ENCODE data around the gene FSTL5. TPM values are rescaled to one million over a fixed set of nuclear protein-coding genes. Genes with fewer than 3 reads are reported as not detected.

FSTL5 gene
- total RNA-seq, 4 donors from 2014 or later = not detected

GRCh38 chr4:161817914-161818313 is 345.9 kb downstream of the FSTL5 start:
- intact Hi-C loops (cut with DNase I) = no loop called here
- H3K4me1 ChIP-seq = no peaks in the 10 kb centered on the region
- DNase-seq = no peak
- H3K36me3 ChIP-seq = no peaks in the 10 kb centered on the region
- 63 to 67% methylated on average over 10 of the region's 11 CpGs for WGBS, 2 donors
- no peaks in the 10 kb centered on the region for H3K27me3 ChIP-seq
- H3K9me3 ChIP-seq = peaks cover 0 to 16% (median 4%) of the 10 kb centered on the region in 3 donors
- H3K4me3 ChIP-seq = no peak overlapping the region
- no peak for TF ChIP-seq POLR2A (IDR thresholded peaks at IDR 0.05)
- no peak for TF ChIP-seq CTCF (IDR thresholded peaks at IDR 0.05)
- no peak overlapping the region for H3K27ac ChIP-seq

- Histone ChIP-seq H3K27me3 (no peaks in the 10 kb centered on the region), H3K4me3 (no peak overlapping the region), H3K27ac (no peak overlapping the region), H3K36me3 (no peaks in the 10 kb centered on the region), H3K4me1 (no peaks in the 10 kb centered on the region), H3K9me3 (peaks cover 0 to 8% (median 0%) of the 10 kb centered on the region in 3 donors)
- intact Hi-C loops (cut with DNase I) = no loop called here
- WGBS, 2 donors = 83 to 85% methylated on average over 1 of the region's 1 CpG
- no peak for DNase-seq
- TF ChIP-seq POLR2A (IDR thresholded peaks at IDR 0.05) (no peak), CTCF (IDR thresholded peaks at IDR 0.05) (no peak)
These were observed 346.8 kb downstream of the FSTL5 start for GRCh38 chr4:161816958-161817357.

- Histone ChIP-seq H3K27ac (no peak overlapping the region), H3K4me3 (no peak overlapping the region), H3K36me3 (no peaks in the 10 kb centered on the region), H3K4me1 (no peaks in the 10 kb centered on the region), H3K9me3 (peaks cover 0 to 8% (median 0%) of the 10 kb centered on the region in 3 donors), H3K27me3 (no peaks in the 10 kb centered on the region)
- no peak for DNase-seq
- TF ChIP-seq CTCF (IDR thresholded peaks at IDR 0.05) (no peak), POLR2A (IDR thresholded peaks at IDR 0.05) (no peak)
- WGBS, 2 donors = 53 to 63% methylated on average over 1 of the region's 1 CpG
- intact Hi-C loops (cut with DNase I) = no loop called here
These were observed 348.0 kb downstream of the FSTL5 start for GRCh38 chr4:161815841-161816240.

- DNase-seq = no peak
- no peak for TF ChIP-seq CTCF (IDR thresholded peaks at IDR 0.05)
- no peak for TF ChIP-seq POLR2A (IDR thresholded peaks at IDR 0.05)
- intact Hi-C loops (cut with DNase I) = no loop called here
- Histone ChIP-seq H3K27ac (no peak overlapping the region), H3K4me1 (no peaks in the 10 kb centered on the region), H3K9me3 (peaks cover 0 to 8% (median 0%) of the 10 kb centered on the region in 3 donors), H3K27me3 (no peaks in the 10 kb centered on the region), H3K36me3 (no peaks in the 10 kb centered on the region), H3K4me3 (no peak overlapping the region)
These were observed 349.9 kb downstream of the FSTL5 start for GRCh38 chr4:161813889-161814288.

GRCh38 chr4:161813389-161813788 is 350.4 kb downstream of the FSTL5 start:
- no peak for DNase-seq
- TF ChIP-seq POLR2A (IDR thresholded peaks at IDR 0.05) = no peak
- no peak for TF ChIP-seq CTCF (IDR thresholded peaks at IDR 0.05)
- H3K9me3 ChIP-seq = peaks cover 0 to 7% (median 0%) of the 10 kb centered on the region in 3 donors
- H3K27ac ChIP-seq = no peak overlapping the region
- no peaks in the 10 kb centered on the region for H3K27me3 ChIP-seq
- no peaks in the 10 kb centered on the region for H3K36me3 ChIP-seq
- 58 to 67% methylated on average over 5 of the region's 5 CpGs for WGBS, 2 donors
- H3K4me3 ChIP-seq = no peak overlapping the region
- intact Hi-C loops (cut with DNase I) = no loop called here
- no peaks in the 10 kb centered on the region for H3K4me1 ChIP-seq

All from esophagus squamous epithelium (tissue), 5 donors.